SJSA1 (cell line): ENCODE data around the gene NACC2. TPM values are rescaled to one million over a fixed set of nuclear protein-coding genes. Genes with fewer than 3 reads are reported as not detected.

Source experiments
- DNase-seq, 2 experiments: peaks; one replicate each; pipeline ENCODE4 v3.0.0-alpha.2; 2015 to 2020; ENCODE audit warnings: low spot score in 2 of 2, low read depth in 1 of 2
- H3K27ac ChIP-seq: fragments of 250-450 bp; sonication (Bioruptor Pico); 2 replicates; pipeline ENCODE4 v1.5.1; 2020; ENCODE audit warnings: mild to moderate bottlenecking, moderate library complexity
- H3K27me3 ChIP-seq: fragments of 250-450 bp; sonication (Bioruptor Pico); replicated peaks from 2 replicates; pipeline ENCODE4 v1.5.1; 2020; ENCODE audit warnings: mild to moderate bottlenecking, moderate library complexity
- H3K36me3 ChIP-seq: fragments of 250-450 bp; sonication (Bioruptor Pico); 2 replicates; pipeline ENCODE4 v1.5.1; 2020; ENCODE audit warnings: mild to moderate bottlenecking
- H3K4me1 ChIP-seq: fragments of 250-450 bp; sonication (Bioruptor Pico); replicated peaks from 2 replicates; pipeline ENCODE4 v1.6.1; 2021; ENCODE audit warnings: mild to moderate bottlenecking
- H3K4me3 ChIP-seq: fragments of 250-450 bp; sonication (Bioruptor Pico); 2 replicates; pipeline ENCODE4 v1.5.1; 2020; ENCODE audit warnings: mild to moderate bottlenecking
- H3K9me3 ChIP-seq: fragments of 250-450 bp; sonication (Bioruptor Pico); replicated peaks from 2 replicates; pipeline ENCODE4 v1.5.1; 2020; ENCODE audit warnings: mild to moderate bottlenecking
- total RNA-seq: library from RNA; depleted of rRNA; stranded (reverse); fragments of >200 nt; shearing (Covaris generic); gene quantifications from 2 replicates; pipeline ENCODE4 v1.2.3, GENCODE V29; 2014

The NACC2 gene
- total RNA-seq, 1 experiment from 2014 or later = 20.2 TPM

DNA sequence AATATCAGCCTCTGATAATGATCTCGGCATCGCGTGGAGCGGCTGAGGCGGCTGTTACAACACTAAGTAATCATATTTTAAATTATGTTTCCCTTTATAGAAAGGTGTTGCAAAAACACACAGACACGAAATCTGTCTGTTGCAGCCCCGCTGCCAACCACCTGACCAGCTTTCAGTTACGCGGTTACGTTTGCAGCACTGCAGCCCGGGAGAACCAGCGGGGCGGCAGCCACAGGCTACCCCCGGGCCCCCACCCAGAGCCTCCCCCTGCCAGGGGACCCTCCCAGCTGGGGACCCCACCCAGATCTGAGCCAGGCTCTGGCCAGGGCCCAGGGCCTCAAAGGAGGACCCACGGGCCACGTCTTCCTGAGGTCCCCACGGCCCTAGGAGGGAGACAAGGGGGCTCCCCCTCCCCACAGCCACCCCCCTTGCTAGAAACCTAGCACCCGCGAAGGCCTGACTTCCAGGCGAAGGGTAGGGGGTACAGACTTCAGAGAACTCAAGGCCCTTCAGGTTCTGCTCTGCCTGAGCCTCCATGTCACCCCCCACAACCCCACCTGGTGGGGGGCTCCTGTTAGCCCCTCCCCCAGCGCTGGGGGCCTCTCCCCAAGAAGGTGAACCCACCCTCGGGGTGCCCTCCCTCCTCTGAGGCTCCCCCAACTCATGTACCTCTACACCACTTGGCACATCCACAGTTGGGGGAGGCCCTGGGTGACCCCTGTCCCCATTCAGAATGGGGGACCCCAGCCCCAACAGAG is 6.0 kb downstream of the NACC2 start:
- Histone ChIP-seq H3K27ac (no peak overlapping the region), H3K9me3 (no peaks in the 10 kb centered on the region), H3K27me3 (no peaks in the 10 kb centered on the region), H3K4me1 (peaks cover 29% of the 10 kb centered on the region), H3K4me3 (no peak overlapping the region), H3K36me3 (peaks cover 19% of the 10 kb centered on the region)
- no peak for DNase-seq

DNA sequence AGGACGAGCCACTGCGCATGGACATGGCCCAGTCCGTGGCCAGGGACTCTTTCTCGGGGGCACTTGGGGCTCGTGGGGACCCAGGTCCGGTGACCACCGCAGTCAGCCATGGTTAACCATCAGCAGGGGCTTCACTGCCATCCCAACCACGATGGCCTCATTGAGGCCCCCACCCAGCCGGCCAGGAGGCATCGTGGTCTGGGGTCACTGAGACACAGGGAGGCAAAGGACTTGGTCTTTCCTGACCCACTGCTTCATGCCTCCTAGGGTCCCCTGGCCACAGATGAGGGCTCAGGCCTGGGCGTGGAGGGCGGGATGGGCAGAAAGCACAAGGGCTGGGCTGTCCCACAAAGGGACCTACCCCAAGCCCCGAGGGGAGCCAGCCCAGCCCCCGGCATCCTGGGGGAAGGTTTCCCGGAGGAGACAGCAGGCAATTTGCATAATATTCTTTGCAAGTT is 6.6 kb downstream of the NACC2 start:
- H3K4me3 ChIP-seq = no peak overlapping the region
- no peak overlapping the region for H3K27ac ChIP-seq
- no peaks in the 10 kb centered on the region for H3K27me3 ChIP-seq
- peaks cover 23% of the 10 kb centered on the region for H3K4me1 ChIP-seq
- DNase-seq = no peak
- H3K36me3 ChIP-seq = peaks cover 16% of the 10 kb centered on the region
- H3K9me3 ChIP-seq = no peaks in the 10 kb centered on the region

DNA sequence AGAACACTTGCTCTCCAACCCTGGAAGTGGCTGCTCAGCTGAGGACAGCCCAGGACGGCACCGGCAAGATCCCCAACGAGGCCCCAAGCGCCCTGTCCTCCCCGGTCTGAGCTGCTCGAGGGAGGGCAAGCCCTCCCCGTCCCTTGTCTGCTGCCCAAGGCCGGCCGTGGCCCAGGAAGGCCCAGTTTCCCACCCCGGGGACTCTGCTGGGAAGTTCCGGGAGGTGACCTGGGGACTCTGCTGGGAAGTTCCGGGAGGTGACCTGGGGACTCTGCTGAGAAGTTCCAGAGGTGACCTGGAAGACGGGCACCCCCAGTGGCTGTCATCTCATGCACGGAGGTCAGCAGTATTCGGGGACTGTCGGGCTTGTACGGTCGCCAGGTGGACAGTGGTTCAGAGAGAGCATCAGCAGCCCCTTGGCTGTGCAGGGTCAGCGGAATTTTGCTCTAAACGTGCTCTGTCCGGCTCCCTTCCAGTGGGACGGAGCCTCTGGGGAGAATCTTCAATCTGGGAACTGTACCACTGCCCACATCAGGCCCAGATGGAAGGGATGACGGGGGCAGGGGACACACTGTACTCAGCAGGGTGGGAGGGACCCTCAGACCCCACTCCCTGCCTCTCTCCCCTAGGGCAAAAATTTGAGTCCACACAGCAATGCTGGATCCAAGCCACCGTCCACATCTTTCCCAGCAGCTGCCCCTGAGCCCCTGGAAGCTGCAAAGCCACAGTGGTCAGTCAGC is 7.2 kb downstream of the NACC2 start:
- Histone ChIP-seq H3K4me1 (peaks cover 18% of the 10 kb centered on the region), H3K27ac (no peak overlapping the region), H3K36me3 (peaks cover 11% of the 10 kb centered on the region), H3K4me3 (no peak overlapping the region), H3K27me3 (no peaks in the 10 kb centered on the region), H3K9me3 (no peaks in the 10 kb centered on the region)
- no peak for DNase-seq

DNA sequence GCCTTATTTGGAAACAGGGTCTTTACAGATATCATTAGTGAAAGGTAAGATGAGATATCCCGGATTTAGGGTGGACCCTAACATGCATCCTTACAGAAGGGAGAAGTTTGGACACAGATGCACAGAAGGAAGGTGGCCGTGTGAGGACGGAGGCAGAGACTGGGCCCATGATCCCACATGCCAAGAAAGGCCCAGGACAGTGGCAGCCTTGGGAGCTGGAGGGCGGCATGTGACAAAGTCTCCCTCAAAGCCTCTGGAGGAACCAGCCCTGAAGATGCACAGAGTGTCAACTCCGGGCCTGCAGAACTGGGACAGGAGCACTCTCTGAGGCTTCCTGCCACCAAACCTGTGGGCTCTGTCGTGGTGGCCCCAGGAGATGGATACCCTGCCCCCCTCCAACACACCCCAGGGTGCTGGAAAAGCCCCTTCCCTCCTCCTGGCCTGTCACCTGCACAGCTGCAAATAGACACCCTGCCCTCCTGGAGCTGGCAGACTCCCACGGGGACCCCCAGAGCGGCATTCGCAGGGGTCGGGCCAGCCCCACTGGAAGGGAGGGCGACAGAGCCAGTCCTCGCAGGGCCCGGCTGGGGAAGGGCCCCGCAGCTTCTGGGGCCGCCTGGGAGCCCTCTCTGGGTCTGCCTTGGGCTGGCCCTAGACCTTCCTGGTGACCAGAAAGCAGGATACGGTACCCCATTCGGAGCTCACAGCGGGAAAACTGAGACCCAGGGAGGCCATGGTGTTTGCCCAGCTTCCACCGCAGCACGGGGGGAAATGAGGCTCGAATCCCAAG is 7.9 kb downstream of the NACC2 start:
- Histone ChIP-seq H3K4me3 (no peak overlapping the region), H3K9me3 (no peaks in the 10 kb centered on the region), H3K4me1 (peaks cover 18% of the 10 kb centered on the region), H3K27ac (no peak overlapping the region), H3K27me3 (no peaks in the 10 kb centered on the region), H3K36me3 (peaks cover 4% of the 10 kb centered on the region; the same call in 1 of the 2 replicates)
- no peak for DNase-seq

DNA sequence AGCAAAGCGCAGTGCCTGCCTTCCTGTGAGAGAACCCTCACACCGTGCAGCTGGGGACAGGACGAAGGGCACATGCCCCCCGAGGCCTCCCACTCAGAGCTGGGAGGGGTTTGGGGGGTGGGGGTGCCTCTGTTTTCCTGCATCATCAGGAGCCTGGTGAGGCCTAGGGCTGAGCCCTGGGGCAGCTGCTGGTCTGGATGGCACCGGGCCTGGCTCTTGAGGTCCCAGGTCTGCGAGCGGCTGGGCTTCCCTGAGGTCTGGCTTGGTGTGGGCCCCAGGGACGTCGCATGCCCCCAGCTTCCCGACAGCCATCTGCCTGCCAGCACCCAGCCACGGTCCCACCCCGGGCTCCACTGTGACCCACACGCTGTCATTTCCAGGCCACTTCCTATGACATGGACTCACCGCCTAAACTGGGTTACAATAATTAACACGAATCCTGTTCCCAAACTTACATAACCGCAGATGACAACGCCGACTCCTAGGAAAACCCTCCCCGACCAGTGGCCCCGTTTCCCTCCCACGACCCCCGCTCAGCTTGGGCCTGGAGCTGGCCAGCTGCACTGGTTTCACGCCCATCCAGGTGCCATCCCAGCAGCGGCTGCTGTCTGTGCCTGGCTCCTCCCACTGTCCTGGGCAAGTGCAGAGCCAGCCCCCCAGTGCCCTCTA is 8.7 kb downstream of the NACC2 start:
- H3K4me3 ChIP-seq = no peak overlapping the region
- H3K36me3 ChIP-seq = 0 out of 2 replicates have a peak, but pooled peaks cover 1% of the 10 kb centered on the region
- peaks cover 15% of the 10 kb centered on the region for H3K4me1 ChIP-seq
- H3K27ac ChIP-seq = no peak overlapping the region
- no peaks in the 10 kb centered on the region for H3K27me3 ChIP-seq
- no peak for DNase-seq
- no peaks in the 10 kb centered on the region for H3K9me3 ChIP-seq

DNA sequence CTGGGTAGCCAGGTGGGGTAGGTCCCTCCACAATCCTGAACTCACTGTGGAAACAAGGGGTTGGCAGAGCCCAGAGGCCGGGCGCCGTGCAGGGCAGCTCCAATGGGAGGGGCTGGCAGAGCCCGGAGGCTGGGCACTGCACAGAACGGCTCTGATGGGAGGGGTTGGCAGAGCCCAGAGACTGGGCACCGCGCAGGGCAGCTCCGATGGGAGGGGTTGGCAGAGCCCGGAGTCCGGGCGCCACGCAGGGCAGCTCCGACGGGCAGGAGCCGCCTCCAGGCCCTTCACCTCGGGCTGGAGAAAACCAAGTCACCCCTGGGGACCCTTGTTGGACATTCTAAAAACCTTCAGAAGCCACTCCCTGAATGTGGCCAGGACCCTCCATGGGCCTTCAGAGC is 9.3 kb downstream of the NACC2 start:
- Histone ChIP-seq H3K36me3 (no peaks in the 10 kb centered on the region), H3K4me1 (peaks cover 10% of the 10 kb centered on the region), H3K27me3 (no peaks in the 10 kb centered on the region), H3K9me3 (no peaks in the 10 kb centered on the region), H3K27ac (no peak overlapping the region), H3K4me3 (no peak overlapping the region)
- DNase-seq = no peak

DNA sequence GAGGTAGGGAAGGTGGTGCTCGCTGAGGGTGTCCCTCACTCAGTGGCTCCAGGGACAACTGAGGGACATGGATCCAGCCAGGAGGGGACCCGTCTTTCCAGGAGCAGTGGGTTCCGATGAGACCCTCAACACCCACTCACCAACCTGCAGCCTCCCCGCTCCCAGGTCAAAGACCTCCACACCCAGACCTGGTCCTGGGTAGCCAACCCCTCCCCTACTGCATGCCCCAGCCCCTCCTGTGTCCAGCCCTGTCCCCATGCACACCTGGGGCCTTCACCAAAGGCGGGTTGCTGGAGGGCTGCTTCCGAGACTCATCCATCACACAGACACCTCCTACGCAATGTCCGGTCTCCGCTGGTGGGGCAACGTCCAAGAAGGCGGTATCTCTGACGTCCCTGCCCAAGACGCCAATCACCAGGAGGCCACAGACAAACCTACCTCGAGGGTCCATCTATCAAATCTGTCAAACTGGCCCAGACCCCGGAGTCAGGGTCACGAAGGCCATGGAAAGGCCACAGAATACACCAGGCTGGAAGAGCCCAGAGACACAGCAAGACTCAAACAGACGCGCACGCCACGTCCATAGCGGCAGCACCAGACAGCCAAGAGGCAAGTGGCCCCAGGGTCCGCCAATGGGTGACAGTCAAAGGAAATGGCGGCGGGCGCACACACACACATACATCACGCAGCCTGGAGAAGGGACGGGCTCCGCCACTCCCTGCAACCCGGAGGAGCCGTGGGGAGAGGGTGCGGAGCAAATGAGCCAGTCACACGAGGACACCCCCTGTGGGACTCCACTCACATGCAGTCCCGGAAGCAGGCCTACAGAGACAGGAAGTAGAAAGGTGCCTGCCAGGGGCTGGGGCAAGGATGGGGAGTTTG is 10.8 kb downstream of the NACC2 start:
- Histone ChIP-seq H3K4me1 (no peaks in the 10 kb centered on the region), H3K36me3 (no peaks in the 10 kb centered on the region), H3K27me3 (no peaks in the 10 kb centered on the region), H3K9me3 (no peaks in the 10 kb centered on the region), H3K4me3 (no peak overlapping the region), H3K27ac (no peak overlapping the region)
- DNase-seq = no peak

DNA sequence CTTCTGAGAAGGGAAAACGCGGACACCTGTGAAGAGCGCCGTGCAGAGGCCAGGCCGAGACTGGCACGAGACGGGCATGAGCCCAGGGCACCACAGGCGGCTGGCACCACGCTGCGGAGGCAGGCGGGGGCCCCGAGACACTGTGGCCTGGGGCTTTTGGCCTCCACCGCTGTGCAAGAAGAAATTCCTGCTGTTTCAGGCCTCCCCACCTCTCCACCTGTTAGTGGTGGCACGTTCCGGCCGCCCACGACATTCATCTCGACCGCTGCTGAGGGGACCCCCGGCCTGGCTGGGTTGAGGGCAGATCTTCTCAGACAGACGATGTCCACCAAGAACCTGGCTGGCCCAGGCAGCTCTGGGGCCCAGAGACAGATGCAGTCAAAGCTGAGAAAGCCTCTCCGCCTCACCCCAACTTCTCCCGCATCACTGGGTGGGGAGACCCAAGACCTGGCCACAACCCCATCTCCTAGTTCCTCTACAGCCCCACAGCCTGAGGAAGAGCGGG is 11.5 kb downstream of the NACC2 start:
- Histone ChIP-seq H3K9me3 (no peaks in the 10 kb centered on the region), H3K36me3 (no peaks in the 10 kb centered on the region), H3K4me3 (no peak overlapping the region), H3K27me3 (no peaks in the 10 kb centered on the region), H3K27ac (no peak overlapping the region), H3K4me1 (no peaks in the 10 kb centered on the region)
- no peak for DNase-seq

DNA sequence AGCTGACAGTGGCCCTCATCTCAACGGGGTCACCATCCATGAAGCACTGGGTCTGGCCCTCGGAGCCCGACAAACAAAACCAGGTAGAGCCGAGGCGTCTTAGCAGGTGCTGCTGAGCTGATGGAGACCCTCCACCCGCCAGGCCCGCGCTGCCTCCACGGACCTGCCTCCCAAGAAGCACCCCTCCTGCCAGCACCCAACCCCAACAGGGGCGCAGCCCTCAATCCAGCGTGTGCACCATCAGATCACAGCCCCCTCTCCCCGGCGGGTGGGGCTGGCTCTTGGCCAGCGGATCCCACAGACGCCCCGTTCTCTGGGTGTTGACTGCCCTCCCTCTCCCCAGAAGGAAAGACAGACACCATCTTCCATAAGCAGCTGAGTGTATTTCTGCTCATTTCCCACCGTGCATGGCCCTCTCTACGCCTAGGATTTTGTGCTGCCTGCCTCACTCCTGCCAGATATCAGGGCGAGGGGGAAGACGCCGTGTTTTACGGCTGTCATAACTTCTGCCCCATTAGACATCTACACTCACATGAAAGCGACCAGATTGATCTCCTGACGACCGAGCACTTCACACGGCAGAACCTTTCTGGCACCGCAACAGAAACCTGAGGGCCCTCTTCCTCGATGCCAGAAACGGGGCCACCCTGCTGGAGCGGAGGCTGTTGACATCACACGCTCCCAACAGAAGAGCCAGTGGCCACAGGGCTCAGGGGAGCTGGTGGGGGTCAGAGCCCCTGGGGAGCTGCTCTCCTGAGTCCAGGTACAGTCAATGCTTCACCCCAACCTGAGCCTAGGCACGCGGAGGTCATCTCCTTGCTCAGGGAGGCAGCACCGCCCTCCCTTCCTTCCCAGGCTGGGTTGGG is 12.4 kb downstream of the NACC2 start:
- H3K27ac ChIP-seq = no peak overlapping the region
- no peaks in the 10 kb centered on the region for H3K27me3 ChIP-seq
- H3K9me3 ChIP-seq = no peaks in the 10 kb centered on the region
- H3K4me1 ChIP-seq = no peaks in the 10 kb centered on the region
- no peak for DNase-seq
- H3K4me3 ChIP-seq = no peak overlapping the region
- H3K36me3 ChIP-seq = no peaks in the 10 kb centered on the region

DNA sequence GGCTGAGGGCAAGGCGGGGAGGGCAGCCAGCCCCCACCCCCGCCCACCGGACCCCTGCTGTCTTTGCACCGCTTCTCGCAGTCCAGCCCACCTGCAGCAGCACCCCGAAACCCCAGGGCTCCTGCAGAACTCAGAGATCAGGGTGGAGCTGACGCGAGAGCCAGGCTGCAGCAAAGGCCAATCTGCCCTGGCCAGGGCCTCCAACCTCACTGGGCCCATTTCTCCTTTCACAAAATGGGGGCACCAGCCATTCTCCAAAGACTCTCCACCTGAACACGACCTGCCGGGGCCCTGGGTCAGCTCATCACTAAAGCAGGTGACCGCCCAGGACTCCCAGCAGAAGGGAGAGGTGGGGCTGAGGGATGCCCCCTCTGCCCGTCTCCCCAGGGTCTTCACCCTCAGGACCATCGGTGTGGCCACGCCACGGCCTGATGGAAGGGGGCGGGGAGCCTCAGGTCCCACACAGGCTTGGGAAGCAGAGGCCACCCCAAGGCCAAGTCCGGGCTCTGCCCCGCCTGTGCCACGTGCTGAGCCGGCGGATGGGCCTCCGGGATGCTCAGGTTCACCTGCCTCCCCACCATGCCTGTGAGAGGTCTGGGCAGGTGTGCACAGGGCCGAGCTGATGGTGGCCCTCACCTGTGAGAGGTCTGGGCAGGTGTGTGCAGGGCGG is 13.1 kb downstream of the NACC2 start:
- H3K36me3 ChIP-seq = no peaks in the 10 kb centered on the region
- H3K27ac ChIP-seq = no peak overlapping the region

DNA sequence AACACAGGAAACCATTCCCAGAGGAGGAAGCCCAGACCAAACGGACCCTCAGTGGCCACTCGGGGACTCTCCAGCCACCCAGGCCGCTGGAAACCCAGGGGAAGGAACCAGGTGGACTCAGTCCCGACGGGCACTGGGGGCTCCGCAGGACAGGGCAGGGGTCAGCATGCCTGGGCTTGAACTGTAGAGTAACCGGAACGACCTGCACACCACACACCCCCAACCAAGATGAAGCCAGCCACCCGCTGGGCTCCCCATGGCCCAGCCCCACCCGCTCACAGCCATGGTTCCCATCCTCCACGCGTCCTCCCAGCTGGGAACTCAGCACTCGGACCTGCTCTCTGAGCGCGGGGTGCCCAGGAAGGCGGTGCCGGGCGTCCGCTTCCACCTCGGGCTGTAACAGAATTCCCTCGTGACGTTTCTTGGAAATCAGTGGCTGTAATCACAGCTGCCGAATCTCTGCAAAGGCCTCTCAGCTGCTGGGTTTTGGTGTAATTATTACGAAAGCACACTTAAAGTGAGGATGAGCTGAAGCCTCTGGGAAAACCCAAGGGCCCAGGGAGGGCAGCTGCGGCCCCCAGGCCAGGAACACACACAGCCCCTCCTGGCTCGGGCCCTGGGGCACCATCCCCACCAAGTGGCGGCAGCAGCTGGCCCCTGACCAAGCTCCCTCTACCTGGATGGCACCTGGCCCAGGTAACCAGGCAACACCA is 13.8 kb downstream of the NACC2 start:
- DNase-seq = no peak
- H3K27ac ChIP-seq = no peak overlapping the region

More for the DNA sequence above, 13.1 kb downstream of the NACC2 start:
- Histone ChIP-seq H3K27me3 (no peaks in the 10 kb centered on the region), H3K9me3 (no peaks in the 10 kb centered on the region), H3K4me1 (no peaks in the 10 kb centered on the region), H3K4me3 (no peak overlapping the region)
- no peak for DNase-seq

More for the DNA sequence above, 13.8 kb downstream of the NACC2 start:
- no peaks in the 10 kb centered on the region for H3K27me3 ChIP-seq
- no peaks in the 10 kb centered on the region for H3K36me3 ChIP-seq
- H3K4me1 ChIP-seq = no peaks in the 10 kb centered on the region
- no peak overlapping the region for H3K4me3 ChIP-seq
- no peaks in the 10 kb centered on the region for H3K9me3 ChIP-seq
